K562 (cell line): ENCODE measurements around the gene FCRLA. TPM values are rescaled to one million over a fixed set of nuclear protein-coding genes. Genes with fewer than 3 reads are reported as not detected.

Experiments
- ARID4B ChIP-seq: sonication (generic); formaldehyde crosslinking; IDR thresholded peaks from 2 replicates; pipeline ENCODE4 v1.8.0; 2022; ENCODE audit warnings: mild to moderate bottlenecking, missing genetic modification reagents
- DIDO1 ChIP-seq: fragments of 450-650 bp; IDR thresholded peaks from 2 replicates; pipeline ENCODE4 v1.6.1; 2016; ENCODE audit warnings: low read depth, missing biosample characterization, missing genetic modification characterization
- DPF2 ChIP-seq: fragments of 450-650 bp; IDR thresholded peaks from 2 replicates; pipeline ENCODE4 v1.6.1; 2016
- FOXK1 ChIP-seq: sonication (generic); formaldehyde crosslinking; IDR thresholded peaks from 2 replicates; pipeline ENCODE4 v1.8.0; 2022; ENCODE audit warnings: missing genetic modification reagents, mild to moderate bottlenecking, borderline replicate concordance
- HEY1 ChIP-seq: fragments of 250-450 bp; sonication (Bioruptor Pico); IDR thresholded peaks from 2 replicates; pipeline ENCODE4 v1.5.0; 2020; ENCODE audit warnings: mild to moderate bottlenecking, moderate library complexity, borderline replicate concordance
- NELFE ChIP-seq: IDR thresholded peaks from 2 replicates; pipeline ENCODE4 v1.6.1; 2011; ENCODE audit warnings: mild to moderate bottlenecking; ENCODE audit not compliant: insufficient read depth, insufficient read length
- NR2F6 ChIP-seq: fragments of 450-650 bp; formaldehyde crosslinking; IDR thresholded peaks from 2 replicates; pipeline ENCODE4 v1.4.0; 2020; ENCODE audit warnings: mild to moderate bottlenecking
- NR4A1 ChIP-seq, 2 experiments: fragments of 250-450 bp in 1 of 2; fragments of 450-650 bp in 1 of 2; sonication (Bioruptor Pico) in 1 of 2; IDR thresholded peaks; 2 replicates each; pipeline versions ENCODE4 v1.4.0 to v1.6.1; 2016 to 2020; ENCODE audit warnings: mild to moderate bottlenecking in 2 of 2, missing compliant biosample characterization in 1 of 2, missing genetic modification characterization in 1 of 2, moderate library complexity in 1 of 2
- POLR2AphosphoS5 ChIP-seq: IDR thresholded peaks from 2 replicates; pipeline ENCODE4 v1.6.1; 2011; ENCODE audit warnings: mild to moderate bottlenecking, low read depth, low read length, moderate library complexity; ENCODE audit not compliant: control insufficient read depth, insufficient read depth
- SMAD1 ChIP-seq: fragments of 150-350 bp; IDR thresholded peaks from 2 replicates; pipeline ENCODE4 v1.6.1; 2014; ENCODE audit warnings: low read length, low read depth; ENCODE audit not compliant: partially characterized antibody
- SREBF2 ChIP-seq: sonication (generic); formaldehyde crosslinking; IDR thresholded peaks from 2 replicates; pipeline ENCODE4 v1.4.0; 2020; ENCODE audit warnings: mild to moderate bottlenecking, missing genetic modification reagents
- ZNF740 ChIP-seq, 3 experiments: fragments of 200-800 bp in 1 of 3; sonication (Bioruptor generic) in 1 of 3; sonication (generic) in 1 of 3; formaldehyde crosslinking in 1 of 3; IDR thresholded peaks; 2 replicates each; pipeline versions ENCODE4 v1.6.1 to v1.8.0; 2016 to 2022; ENCODE audit warnings: mild to moderate bottlenecking in 2 of 3, missing compliant biosample characterization in 2 of 3, missing genetic modification characterization in 2 of 3, missing genetic modification reagents in 1 of 3
- polyA plus RNA-seq, 8 experiments: library from polyadenylated mRNA; depleted of rRNA in 4 of 8; stranded (reverse) in 5 of 8; unstranded in 3 of 8; fragments of >200 nt; fragmentation: Nextera tagmentation in 2 of 8; fragmentation: Illumina TruSeq in 1 of 8; extraction: Ambion mirVana in 2 of 8; extraction: Trizol in 1 of 8; gene quantifications; 2 replicates each; pipeline versions ENCODE4 v1.2.1 to v1.2.3, GENCODE V29; 2011 to 2014; ENCODE audit warnings: inconsistent platforms in 1 of 8, missing spikeins in 1 of 8
- total RNA-seq, 7 experiments: library from RNA; depleted of rRNA in 6 of 7; stranded (reverse); fragments of >200 nt in 6 of 7; fragmentation: Illumina TruSeq in 2 of 7; extraction: Trizol in 2 of 7; gene quantifications; 2 replicates each; pipeline versions ENCODE4 v1.2.1 to v1.2.3, GENCODE V29; 2011 to 2021; ENCODE audit warnings: low replicate concordance in 1 of 7
- TF ChIP-seq, protein P1 (sequence below): fragments of 450-650 bp; IDR thresholded peaks from 2 replicates; pipeline ENCODE4 v1.6.1; 2018; ENCODE audit not compliant: partially characterized antibody
- TF ChIP-seq, protein P2 (sequence below): fragments of 450-650 bp; IDR thresholded peaks from one replicate; pipeline ENCODE4 v1.6.1; 2018; ENCODE audit warnings: mild to moderate bottlenecking, moderate library complexity; ENCODE audit not compliant: partially characterized antibody

Gene FCRLA
- total and polyA plus RNA-seq, 9 of the 15 experiments (the other 6 are each of a cell fraction or from before 2014, with no cell fraction given) = 0.09 to 0.84 (median 0.44) TPM

- TF ChIP-seq, protein P1, sequence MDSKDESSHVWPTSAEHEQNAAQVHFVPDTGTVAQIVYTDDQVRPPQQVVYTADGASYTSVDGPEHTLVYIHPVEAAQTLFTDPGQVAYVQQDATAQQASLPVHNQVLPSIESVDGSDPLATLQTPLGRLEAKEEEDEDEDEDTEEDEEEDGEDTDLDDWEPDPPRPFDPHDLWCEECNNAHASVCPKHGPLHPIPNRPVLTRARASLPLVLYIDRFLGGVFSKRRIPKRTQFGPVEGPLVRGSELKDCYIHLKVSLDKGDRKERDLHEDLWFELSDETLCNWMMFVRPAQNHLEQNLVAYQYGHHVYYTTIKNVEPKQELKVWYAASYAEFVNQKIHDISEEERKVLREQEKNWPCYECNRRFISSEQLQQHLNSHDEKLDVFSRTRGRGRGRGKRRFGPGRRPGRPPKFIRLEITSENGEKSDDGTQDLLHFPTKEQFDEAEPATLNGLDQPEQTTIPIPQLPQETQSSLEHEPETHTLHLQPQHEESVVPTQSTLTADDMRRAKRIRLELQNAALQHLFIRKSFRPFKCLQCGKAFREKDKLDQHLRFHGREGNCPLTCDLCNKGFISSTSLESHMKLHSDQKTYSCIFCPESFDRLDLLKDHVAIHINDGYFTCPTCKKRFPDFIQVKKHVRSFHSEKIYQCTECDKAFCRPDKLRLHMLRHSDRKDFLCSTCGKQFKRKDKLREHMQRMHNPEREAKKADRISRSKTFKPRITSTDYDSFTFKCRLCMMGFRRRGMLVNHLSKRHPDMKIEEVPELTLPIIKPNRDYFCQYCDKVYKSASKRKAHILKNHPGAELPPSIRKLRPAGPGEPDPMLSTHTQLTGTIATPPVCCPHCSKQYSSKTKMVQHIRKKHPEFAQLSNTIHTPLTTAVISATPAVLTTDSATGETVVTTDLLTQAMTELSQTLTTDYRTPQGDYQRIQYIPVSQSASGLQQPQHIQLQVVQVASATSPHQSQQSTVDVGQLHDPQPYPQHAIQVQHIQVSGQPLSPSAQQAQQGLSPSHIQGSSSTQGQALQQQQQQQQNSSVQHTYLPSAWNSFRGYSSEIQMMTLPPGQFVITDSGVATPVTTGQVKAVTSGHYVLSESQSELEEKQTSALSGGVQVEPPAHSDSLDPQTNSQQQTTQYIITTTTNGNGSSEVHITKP = no peak
- no peak for TF ChIP-seq FOXK1 (CRISPR knock-in tag)
- TF ChIP-seq, protein P2, sequence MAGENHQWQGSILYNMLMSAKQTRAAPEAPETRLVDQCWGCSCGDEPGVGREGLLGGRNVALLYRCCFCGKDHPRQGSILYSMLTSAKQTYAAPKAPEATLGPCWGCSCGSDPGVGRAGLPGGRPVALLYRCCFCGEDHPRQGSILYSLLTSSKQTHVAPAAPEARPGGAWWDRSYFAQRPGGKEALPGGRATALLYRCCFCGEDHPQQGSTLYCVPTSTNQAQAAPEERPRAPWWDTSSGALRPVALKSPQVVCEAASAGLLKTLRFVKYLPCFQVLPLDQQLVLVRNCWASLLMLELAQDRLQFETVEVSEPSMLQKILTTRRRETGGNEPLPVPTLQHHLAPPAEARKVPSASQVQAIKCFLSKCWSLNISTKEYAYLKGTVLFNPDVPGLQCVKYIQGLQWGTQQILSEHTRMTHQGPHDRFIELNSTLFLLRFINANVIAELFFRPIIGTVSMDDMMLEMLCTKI = no peak
- 0 out of 2 replicates have a peak, but pooled peaks have one; percentile 26 for TF ChIP-seq DPF2
- TF ChIP-seq NR4A1 (CRISPR knock-in tag; IDR thresholded peaks at IDR 0.05) = peak; percentile 84; the same call in 1 of the 2 replicates
- 0 out of 2 replicates have a peak, but pooled peaks have one; percentile 35 for TF ChIP-seq NR4A1 (tag; IDR thresholded peaks at IDR 0.05)
- TF ChIP-seq ARID4B = peak; percentile 96
- TF ChIP-seq NELFE = no peak
- 0 out of 2 replicates have a peak, but pooled peaks have one; percentile 86 for TF ChIP-seq SREBF2
- no peak for TF ChIP-seq NR2F6 (CRISPR knock-in tag)
- TF ChIP-seq HEY1 (CRISPR knock-in tag) = no peak
- TF ChIP-seq SMAD1 = peak; percentile 52
- peak; percentile 66 for TF ChIP-seq DIDO1
- TF ChIP-seq ZNF740 (CRISPR knock-in tag; IDR thresholded peaks at IDR 0.05) = peak; percentile 38; the same call in 1 of the 2 replicates
- no peak for TF ChIP-seq ZNF740 (tag; IDR thresholded peaks at IDR 0.05)
- TF ChIP-seq POLR2AphosphoS5 = peak; percentile 67
These were observed 42.7 kb downstream of the FCRLA start, which contains the start of gene DUSP12 (continued) for GRCh38 chr1:161749509-161750407.
